GM12878 (cell line): ENCODE results near the gene NPEPPS.
"Not testable (repeated sequence)": the region's sequence is repeated elsewhere in the genome, so short reads cannot be mapped to it uniquely, and the experiment has no call there.

ENCODE experiments used
- CHD2 ChIP-seq: IDR thresholded peaks from 2 replicates; pipeline ENCODE4 v1.6.1; 2011; ENCODE audit warnings: low read depth, low read length, improper control_type of control experiment, borderline replicate concordance
- FOXM1 ChIP-seq: IDR thresholded peaks from 2 replicates; pipeline ENCODE4 v1.6.1; 2012; ENCODE audit warnings: low read depth, mild to moderate bottlenecking, inconsistent platforms, low read length, moderate library complexity
- GATAD2B ChIP-seq: fragments of 450-650 bp; conservative IDR thresholded peaks from 2 replicates; pipeline ENCODE4 v1.6.1; 2017; ENCODE audit warnings: low read depth, mild to moderate bottlenecking, moderate library complexity
- LARP7 ChIP-seq: fragments of 450-650 bp; IDR thresholded peaks from 2 replicates; pipeline ENCODE4 v1.6.1; 2017; ENCODE audit warnings: mild to moderate bottlenecking
- MEF2A ChIP-seq: IDR thresholded peaks from 2 replicates; pipeline ENCODE4 v1.6.1; 2011; ENCODE audit warnings: low read depth, mild to moderate bottlenecking, low read length, moderate library complexity; ENCODE audit not compliant: insufficient read depth
- RCOR1 ChIP-seq: conservative IDR thresholded peaks from 2 replicates; pipeline ENCODE4 v1.6.1; 2012; ENCODE audit warnings: low read depth, low read length, improper control_type of control experiment
- RELA ChIP-seq: fragments of 450-650 bp; IDR thresholded peaks from 2 replicates; pipeline ENCODE4 v1.8.0; 2014; ENCODE audit warnings: borderline replicate concordance; ENCODE audit not compliant: partially characterized antibody
- ZZZ3 ChIP-seq: IDR thresholded peaks from 2 replicates; pipeline ENCODE4 v1.6.1; 2011; ENCODE audit warnings: low read depth; ENCODE audit not compliant: control insufficient read depth, insufficient read length

- not testable (repeated sequence) for TF ChIP-seq GATAD2B, ZZZ3, LARP7, MEF2A, RELA, FOXM1, RCOR1, CHD2
Measured at GRCh38 chr17:47541676-47542075, 10.8 kb downstream of the NPEPPS start.
